ENCODE measurements around the gene BTBD9. TPM values are rescaled to one million over a fixed set of nuclear protein-coding genes. Genes with fewer than 3 reads are reported as not detected.

The BTBD9 gene
- total RNA-seq, 6 experiments from 2014 or later, result 11.0 to 12.7 (median 12.5) TPM

DNA sequence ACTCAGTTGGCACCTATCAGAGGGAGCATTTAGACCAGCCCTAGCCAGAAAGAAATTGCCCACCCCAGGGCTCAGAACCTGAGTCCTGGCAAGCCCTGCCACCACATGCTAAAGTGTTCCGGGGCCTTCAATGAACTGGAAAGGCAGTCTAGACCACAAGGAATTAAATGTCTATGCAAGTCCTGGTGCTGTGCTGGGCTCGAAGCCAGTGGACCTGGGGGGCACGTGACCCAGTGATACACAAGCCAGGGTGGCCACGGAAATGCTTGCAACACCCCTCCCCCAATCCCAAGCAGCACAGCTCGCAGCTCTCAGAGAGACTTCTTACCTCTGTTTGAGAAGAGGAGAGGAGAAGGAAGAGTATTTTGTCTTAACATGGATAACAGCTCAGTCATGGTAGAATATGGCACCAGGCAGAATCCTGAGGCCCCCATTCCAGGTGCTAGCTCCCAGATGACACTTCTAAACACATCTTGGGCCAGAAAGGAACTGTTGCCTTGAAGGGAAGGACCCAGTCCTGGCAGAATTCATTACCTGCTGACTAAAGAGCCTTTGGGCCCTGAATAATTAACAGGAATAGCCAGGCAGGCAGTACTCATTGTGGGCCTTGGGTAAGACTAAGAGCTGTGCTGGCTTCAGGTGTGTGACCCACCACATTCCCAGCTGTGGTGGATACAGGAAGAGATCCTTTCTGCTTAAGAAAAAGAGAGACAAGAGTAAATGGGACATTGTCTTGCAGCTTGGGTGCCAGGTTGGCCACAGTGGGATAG is 111.3 kb downstream of the BTBD9 start:
- Mint-ChIP-seq H3K27ac (no peak overlapping the region), H3K9me3 (peaks cover 7% of the 10 kb centered on the region), H3K4me1 (ENCODE audit: low read depth) (peaks cover 16% of the 10 kb centered on the region), H3K27me3 (ENCODE audit: insufficient read depth) (peaks cover 1% of the 10 kb centered on the region; the same call in 1 of the 2 replicates), H3K4me3 (no peak overlapping the region), H3K36me3 (ENCODE audit: low read depth) (peaks cover 38% of the 10 kb centered on the region)
- DNase-seq, result no peak
- no peak for TF ChIP-seq CTCF (IDR thresholded peaks at IDR 0.05)

- no peak overlapping the region for H3K4me3 Mint-ChIP-seq
- peaks cover 29% of the 10 kb centered on the region for H3K36me3 Mint-ChIP-seq (ENCODE audit: low read depth)
- TF ChIP-seq CTCF (IDR thresholded peaks at IDR 0.05), result no peak
- H3K27me3 Mint-ChIP-seq (ENCODE audit: insufficient read depth), result peaks cover 1% of the 10 kb centered on the region; the same call in 1 of the 2 replicates
- no peak overlapping the region for H3K27ac Mint-ChIP-seq
- DNase-seq, result no peak
- peaks cover 7% of the 10 kb centered on the region for H3K9me3 Mint-ChIP-seq
- peaks cover 20% of the 10 kb centered on the region for H3K4me1 Mint-ChIP-seq (ENCODE audit: low read depth)
Measured at GRCh38 chr6:38527371-38527770, 112.4 kb downstream of the BTBD9 start.

- no peak for TF ChIP-seq CTCF (IDR thresholded peaks at IDR 0.05)
- no peak overlapping the region for H3K27ac Mint-ChIP-seq
- no peak overlapping the region for H3K4me3 Mint-ChIP-seq
- DNase-seq, result no peak
- H3K27me3 Mint-ChIP-seq (ENCODE audit: insufficient read depth), result peaks cover 1% of the 10 kb centered on the region; the same call in 1 of the 2 replicates
- peaks cover 27% of the 10 kb centered on the region for H3K4me1 Mint-ChIP-seq (ENCODE audit: low read depth)
- H3K36me3 Mint-ChIP-seq (ENCODE audit: low read depth), result peaks cover 33% of the 10 kb centered on the region
- peaks cover 7% of the 10 kb centered on the region for H3K9me3 Mint-ChIP-seq
Measured at GRCh38 chr6:38525888-38526287, 113.8 kb downstream of the BTBD9 start.

GRCh38 chr6:38524436-38525145 is 115.1 kb downstream of the BTBD9 start:
- no peak for TF ChIP-seq CTCF (IDR thresholded peaks at IDR 0.05)
- H3K9me3 Mint-ChIP-seq, result peaks cover 7% of the 10 kb centered on the region; the same call in 1 of the 2 replicates
- peaks cover 28% of the 10 kb centered on the region for H3K4me1 Mint-ChIP-seq (ENCODE audit: low read depth)
- peak overlapping the region; percentile 3; the same call in 1 of the 2 replicates for H3K4me3 Mint-ChIP-seq
- H3K36me3 Mint-ChIP-seq (ENCODE audit: low read depth), result peaks cover 31% of the 10 kb centered on the region
- H3K27ac Mint-ChIP-seq, result peak overlapping the region; percentile 9; the same call in 1 of the 2 replicates
- no peak for DNase-seq
- H3K27me3 Mint-ChIP-seq (ENCODE audit: insufficient read depth), result peaks cover 1% of the 10 kb centered on the region; the same call in 1 of the 2 replicates

DNA sequence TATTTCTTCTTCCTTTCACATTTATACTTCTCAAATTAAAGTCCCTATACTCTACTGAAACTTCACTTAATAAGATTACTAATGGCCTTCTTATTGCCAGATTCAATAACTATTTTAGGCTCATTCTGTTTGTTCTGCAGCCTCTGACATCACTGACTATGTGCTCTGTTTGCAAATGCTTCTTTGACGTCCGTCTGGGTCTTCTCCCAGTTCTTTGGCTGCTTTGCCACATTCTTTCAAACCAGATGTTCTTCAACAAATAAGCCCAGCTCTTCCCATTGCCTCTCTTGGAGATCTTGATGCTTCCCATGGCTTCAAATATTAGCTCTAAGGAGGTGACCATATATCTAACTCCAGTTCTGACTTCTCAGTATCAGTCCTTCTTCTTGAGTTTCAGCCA is 117.4 kb downstream of the BTBD9 start:
- Mint-ChIP-seq H3K9me3 (0 out of 2 replicates have a peak, but pooled peaks cover 7% of the 10 kb centered on the region), H3K4me1 (ENCODE audit: low read depth) (peaks cover 49% of the 10 kb centered on the region), H3K36me3 (ENCODE audit: low read depth) (peaks cover 18% of the 10 kb centered on the region), H3K27me3 (ENCODE audit: insufficient read depth) (peaks cover 1% of the 10 kb centered on the region; the same call in 1 of the 2 replicates), H3K27ac (no peak overlapping the region; the same call in 1 of the 2 replicates), H3K4me3 (no peak overlapping the region)
- no peak for DNase-seq
- no peak for TF ChIP-seq CTCF (IDR thresholded peaks at IDR 0.05)
